Smooth muscle cell (in vitro differentiated cells): ENCODE data around the gene ABCA1. TPM values are rescaled to one million over a fixed set of nuclear protein-coding genes. Genes with fewer than 3 reads are reported as not detected.
A peak's percentile ranks its signal among the peaks of the same experiment; 100 is the strongest.

Source experiments
- DNase-seq: peaks from one replicate; lab custom pipeline; 2025; ENCODE audit not compliant: unreplicated experiment; lab: John Stamatoyannopoulos, UW
- H2AFZ ChIP-seq: fragments of 200-600 bp; sonication (generic); 2 replicates; pipeline ENCODE4 v1.6.0; 2016; ENCODE audit warnings: antibody characterized with exemption, low read depth, mild to moderate bottlenecking
- H3F3A ChIP-seq: fragments of 200-600 bp; sonication (generic); 2 replicates; pipeline ENCODE4 v1.6.0; 2017; ENCODE audit warnings: antibody characterized with exemption, low read depth
- H3K27ac ChIP-seq: fragments of 200-600 bp; sonication (generic); 2 replicates; pipeline ENCODE4 v1.5.1; 2016; ENCODE audit warnings: low read depth, mild to moderate bottlenecking
- H3K27me3 ChIP-seq: fragments of 200-600 bp; sonication (generic); 2 replicates; pipeline ENCODE4 v1.6.1; 2016; ENCODE audit warnings: low read depth, mild to moderate bottlenecking
- H3K36me3 ChIP-seq: fragments of 200-600 bp; sonication (generic); 2 replicates; pipeline ENCODE4 v1.5.1; 2016; ENCODE audit warnings: low read depth
- H3K4me1 ChIP-seq: fragments of 200-600 bp; sonication (generic); 2 replicates; pipeline ENCODE4 v1.5.1; 2016; ENCODE audit warnings: low read depth
- H3K4me2 ChIP-seq: fragments of 200-600 bp; sonication (generic); 2 replicates; pipeline ENCODE4 v1.6.0; 2016; ENCODE audit warnings: mild to moderate bottlenecking
- H3K4me3 ChIP-seq: fragments of 200-600 bp; sonication (generic); 2 replicates; pipeline ENCODE4 v1.5.1; 2016; ENCODE audit warnings: mild to moderate bottlenecking
- H3K79me2 ChIP-seq: fragments of 200-600 bp; sonication (generic); 2 replicates; pipeline ENCODE4 v1.6.0; 2016; ENCODE audit warnings: low read depth, mild to moderate bottlenecking
- H3K9ac ChIP-seq: fragments of 200-600 bp; sonication (generic); 2 replicates; pipeline ENCODE4 v1.6.0; 2016; ENCODE audit warnings: low read depth
- H3K9me3 ChIP-seq: fragments of 200-600 bp; sonication (generic); replicated peaks from 2 replicates; pipeline ENCODE4 v1.5.1; 2016; ENCODE audit warnings: low read depth
- H4K20me1 ChIP-seq: fragments of 200-600 bp; sonication (generic); 2 replicates; pipeline ENCODE4 v1.6.0; 2016; ENCODE audit warnings: low read depth
- WGBS: methylation state at CpG from one replicate; pipeline ENCODE4 v1.1.7; 2016; ENCODE audit warnings: low lambda C conversion rate; 5-methylcytosine and 5-hydroxymethylcytosine counted together
- polyA plus RNA-seq: library from polyadenylated mRNA; unstranded; fragments of >200 nt; fragmentation: Nextera tagmentation; extraction: Ambion mirVana; gene quantifications from 2 replicates; pipeline ENCODE4 v1.2.1, GENCODE V29; 2016
- total RNA-seq: library from RNA; depleted of rRNA; stranded (reverse); fragments of >200 nt; gene quantifications from 2 replicates; pipeline ENCODE4 v1.2.3, GENCODE V29; 2014
- TF ChIP-seq, protein P1 (sequence below): fragments of 200-600 bp; sonication (generic); IDR thresholded peaks from 2 replicates; pipeline ENCODE4 v1.5.1; 2017; ENCODE audit warnings: borderline replicate concordance, mild to moderate bottlenecking, antibody characterized with exemption; ENCODE audit not compliant: insufficient read depth, poor library complexity, severe bottlenecking

ABCA1 gene
- total and polyA plus RNA-seq, 2 experiments from 2014 or later, result 2.8 to 29.6 TPM

DNA sequence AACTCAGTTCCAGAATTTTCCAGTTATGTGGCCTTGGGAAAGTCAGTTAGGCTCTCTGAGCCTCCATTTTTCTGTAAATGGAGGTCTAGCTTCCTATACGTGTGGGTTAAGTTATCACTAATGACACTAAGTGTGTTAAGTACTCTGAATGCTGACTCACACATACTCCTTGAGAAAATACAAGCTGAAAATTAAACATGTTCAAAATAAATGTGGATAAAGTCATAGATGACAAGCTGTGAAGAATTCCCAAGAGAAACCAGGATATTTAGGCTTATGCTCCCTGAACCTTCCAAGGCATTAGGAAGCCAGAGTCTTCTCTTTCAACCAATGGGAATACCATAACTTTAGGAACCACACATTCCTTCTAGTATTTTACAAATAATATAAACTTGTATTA, 58.1 kb downstream of the ABCA1 start:
- H3K4me1 ChIP-seq, result peaks cover 35% of the 10 kb centered on the region
- 12% methylated on average over 1 of the region's 1 CpG for WGBS
- H3K4me3 ChIP-seq, result no peak overlapping the region
- H3K27ac ChIP-seq, result peak overlapping the region; percentile 85
- TF ChIP-seq, protein P1, sequence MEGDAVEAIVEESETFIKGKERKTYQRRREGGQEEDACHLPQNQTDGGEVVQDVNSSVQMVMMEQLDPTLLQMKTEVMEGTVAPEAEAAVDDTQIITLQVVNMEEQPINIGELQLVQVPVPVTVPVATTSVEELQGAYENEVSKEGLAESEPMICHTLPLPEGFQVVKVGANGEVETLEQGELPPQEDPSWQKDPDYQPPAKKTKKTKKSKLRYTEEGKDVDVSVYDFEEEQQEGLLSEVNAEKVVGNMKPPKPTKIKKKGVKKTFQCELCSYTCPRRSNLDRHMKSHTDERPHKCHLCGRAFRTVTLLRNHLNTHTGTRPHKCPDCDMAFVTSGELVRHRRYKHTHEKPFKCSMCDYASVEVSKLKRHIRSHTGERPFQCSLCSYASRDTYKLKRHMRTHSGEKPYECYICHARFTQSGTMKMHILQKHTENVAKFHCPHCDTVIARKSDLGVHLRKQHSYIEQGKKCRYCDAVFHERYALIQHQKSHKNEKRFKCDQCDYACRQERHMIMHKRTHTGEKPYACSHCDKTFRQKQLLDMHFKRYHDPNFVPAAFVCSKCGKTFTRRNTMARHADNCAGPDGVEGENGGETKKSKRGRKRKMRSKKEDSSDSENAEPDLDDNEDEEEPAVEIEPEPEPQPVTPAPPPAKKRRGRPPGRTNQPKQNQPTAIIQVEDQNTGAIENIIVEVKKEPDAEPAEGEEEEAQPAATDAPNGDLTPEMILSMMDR, result no peak
- no peaks in the 10 kb centered on the region for H4K20me1 ChIP-seq
- H3K27me3 ChIP-seq, result no peaks in the 10 kb centered on the region
- peaks cover 35% of the 10 kb centered on the region for H3F3A ChIP-seq
- H3K9me3 ChIP-seq, result no peaks in the 10 kb centered on the region
- no peak for DNase-seq
- H2AFZ ChIP-seq, result no peak overlapping the region
- H3K36me3 ChIP-seq, result no peaks in the 10 kb centered on the region
- no peaks in the 10 kb centered on the region for H3K79me2 ChIP-seq
- H3K4me2 ChIP-seq, result peak overlapping the region; percentile 72
- no peak overlapping the region for H3K9ac ChIP-seq

DNA sequence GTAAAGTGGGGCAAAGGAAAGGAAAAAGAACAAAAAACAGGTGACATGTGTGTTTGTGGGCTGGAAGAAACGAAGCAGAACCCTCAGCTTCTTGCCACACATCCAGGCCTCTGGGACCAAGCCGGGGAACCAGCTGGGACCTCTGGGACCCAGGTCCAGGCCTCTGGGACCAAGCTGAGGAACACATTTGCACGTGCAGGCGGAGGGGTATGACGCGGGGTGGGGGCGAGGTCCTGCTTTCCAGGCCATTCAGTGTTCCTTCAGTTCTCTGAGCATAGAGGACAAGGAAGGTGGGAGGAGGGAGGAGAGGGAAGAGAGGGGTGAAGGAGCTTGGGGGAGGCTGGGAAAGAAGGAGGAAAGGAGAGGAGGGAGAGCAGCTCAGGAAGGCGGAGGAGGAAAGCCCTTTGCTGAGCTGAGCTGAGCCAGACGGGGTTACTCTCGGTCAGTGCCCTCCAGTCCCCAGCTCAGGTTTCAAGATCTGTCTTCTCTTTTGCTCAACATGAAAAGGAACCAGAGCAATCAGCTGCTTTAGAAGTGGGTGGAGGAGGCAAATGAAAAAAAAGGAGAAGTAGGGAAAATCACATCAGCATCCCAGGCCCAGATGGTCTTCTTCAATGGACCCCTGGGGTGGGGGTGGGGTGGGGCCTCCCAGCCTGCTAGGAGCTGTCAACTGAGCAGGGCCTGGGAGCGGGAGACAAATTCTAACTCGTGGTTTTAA, 59.1 kb downstream of the ABCA1 start:
- H3K27ac ChIP-seq, result peak overlapping the region; percentile 85
- H3F3A ChIP-seq, result peaks cover 40% of the 10 kb centered on the region
- 40% methylated on average over 12 of the region's 12 CpGs for WGBS
- H3K36me3 ChIP-seq, result no peaks in the 10 kb centered on the region
- no peaks in the 10 kb centered on the region for H3K79me2 ChIP-seq
- no peak overlapping the region for H2AFZ ChIP-seq
- no peak overlapping the region for H3K9ac ChIP-seq
- H3K9me3 ChIP-seq, result no peaks in the 10 kb centered on the region
- H3K4me3 ChIP-seq, result no peak overlapping the region
- TF ChIP-seq, protein P1, result no peak
- peak overlapping the region; percentile 72 for H3K4me2 ChIP-seq
- no peaks in the 10 kb centered on the region for H3K27me3 ChIP-seq
- H3K4me1 ChIP-seq, result peaks cover 42% of the 10 kb centered on the region
- DNase-seq, result no peak
- no peaks in the 10 kb centered on the region for H4K20me1 ChIP-seq

- H3K9ac ChIP-seq, result no peak overlapping the region
- H4K20me1 ChIP-seq, result no peaks in the 10 kb centered on the region
- peak overlapping the region; percentile 49 for H3K27ac ChIP-seq
- no peaks in the 10 kb centered on the region for H3K27me3 ChIP-seq
- H3K79me2 ChIP-seq, result no peaks in the 10 kb centered on the region
- no peak overlapping the region for H2AFZ ChIP-seq
- no peak for DNase-seq
- TF ChIP-seq, protein P1, result no peak
- H3K36me3 ChIP-seq, result no peaks in the 10 kb centered on the region
- H3K9me3 ChIP-seq, result no peaks in the 10 kb centered on the region
- H3K4me3 ChIP-seq, result no peak overlapping the region
- H3F3A ChIP-seq, result peaks cover 35% of the 10 kb centered on the region
- WGBS, result 87% methylated on average over 8 of the region's 8 CpGs
- peaks cover 47% of the 10 kb centered on the region for H3K4me1 ChIP-seq
- peak overlapping the region; percentile 72 for H3K4me2 ChIP-seq
Measured at GRCh38 chr9:104868303-104868686, 59.7 kb downstream of the ABCA1 start.

GRCh38 chr9:104866191-104866590, 61.8 kb downstream of the ABCA1 start:
- no peak overlapping the region for H3K27ac ChIP-seq
- no peaks in the 10 kb centered on the region for H3K27me3 ChIP-seq
- 100% methylated on average over 1 of the region's 1 CpG for WGBS
- no peak overlapping the region for H2AFZ ChIP-seq
- H3K79me2 ChIP-seq, result no peaks in the 10 kb centered on the region
- no peaks in the 10 kb centered on the region for H3K36me3 ChIP-seq
- TF ChIP-seq, protein P1, result no peak
- no peaks in the 10 kb centered on the region for H3K9me3 ChIP-seq
- H3K4me1 ChIP-seq, result peaks cover 39% of the 10 kb centered on the region
- no peak for DNase-seq
- peaks cover 3% of the 10 kb centered on the region for H4K20me1 ChIP-seq
- H3F3A ChIP-seq, result peaks cover 25% of the 10 kb centered on the region
- no peak overlapping the region for H3K4me2 ChIP-seq
- no peak overlapping the region for H3K4me3 ChIP-seq
- H3K9ac ChIP-seq, result no peak overlapping the region
